HepG2 (cell line): ENCODE data around the gene CDK3. TPM values are rescaled to one million over a fixed set of nuclear protein-coding genes. Genes with fewer than 3 reads are reported as not detected.

Experiments
- ATF7 ChIP-seq, 2 experiments: fragments of 450-650 bp in 1 of 2; sonication (generic) in 1 of 2; formaldehyde crosslinking in 1 of 2; IDR thresholded peaks; 2 replicates each; pipeline versions ENCODE4 v1.4.0 to v1.6.1; 2016 to 2020; ENCODE audit warnings: antibody characterized with exemption in 1 of 2, mild to moderate bottlenecking in 1 of 2, missing genetic modification reagents in 1 of 2
- CBX5 ChIP-seq: sonication (generic); formaldehyde crosslinking; IDR thresholded peaks from 2 replicates; pipeline ENCODE4 v1.4.0; 2020; ENCODE audit warnings: missing genetic modification reagents, borderline replicate concordance
- CHCHD3 ChIP-seq: sonication (generic); formaldehyde crosslinking; IDR thresholded peaks from 2 replicates; pipeline ENCODE4 v1.8.0; 2022; ENCODE audit warnings: mild to moderate bottlenecking, missing genetic modification reagents, moderate library complexity
- EP300 ChIP-seq, 3 experiments: sonication (generic) in 1 of 3; formaldehyde crosslinking in 1 of 3; IDR thresholded peaks; 2 replicates each; pipeline versions ENCODE4 v1.5.1 to v1.6.1; 2011 to 2020; ENCODE audit warnings: low read depth in 2 of 3, low read length in 2 of 3, borderline replicate concordance in 1 of 3, improper control_type of control experiment in 1 of 3, mild to moderate bottlenecking in 1 of 3, missing genetic modification reagents in 1 of 3, moderate library complexity in 1 of 3
- HOXA3 ChIP-seq: sonication (generic); formaldehyde crosslinking; IDR thresholded peaks from 2 replicates; pipeline ENCODE4 v1.5.0; 2020; ENCODE audit warnings: missing genetic modification reagents
- KAT7 ChIP-seq: IDR thresholded peaks from 2 replicates; pipeline ENCODE4 v1.6.1; 2018; ENCODE audit warnings: borderline replicate concordance, missing compliant biosample characterization
- KLF15 ChIP-seq: sonication (generic); formaldehyde crosslinking; IDR thresholded peaks from 2 replicates; pipeline ENCODE4 v1.8.1; 2023; ENCODE audit warnings: borderline replicate concordance, mild to moderate bottlenecking, inconsistent platforms, missing genetic modification reagents, mixed read lengths
- MED1 ChIP-seq: sonication (generic); formaldehyde crosslinking; IDR thresholded peaks from 2 replicates; pipeline ENCODE4 v1.4.0; 2020; ENCODE audit warnings: missing genetic modification reagents
- RCOR2 ChIP-seq: IDR thresholded peaks from 2 replicates; pipeline ENCODE4 v1.6.1; 2016; ENCODE audit warnings: missing biosample characterization, missing genetic modification reagents
- RXRB ChIP-seq: IDR thresholded peaks from 2 replicates; pipeline ENCODE4 v1.6.1; 2016; ENCODE audit warnings: borderline replicate concordance, missing genetic modification reagents, missing compliant biosample characterization
- SIN3B ChIP-seq: fragments of 150-350 bp; IDR thresholded peaks from 2 replicates; pipeline ENCODE4 v1.6.1; 2014; ENCODE audit warnings: low read length
- SOX13 ChIP-seq, 3 experiments: fragments of 450-650 bp in 1 of 3; sonication (generic) in 1 of 3; formaldehyde crosslinking in 1 of 3; IDR thresholded peaks in 2 of 3; conservative IDR thresholded peaks in 1 of 3; 2 replicates each; pipeline versions ENCODE4 v1.5.0 to v1.6.1; 2016 to 2020; ENCODE audit warnings: antibody characterized with exemption in 1 of 3, mild to moderate bottlenecking in 1 of 3, missing compliant biosample characterization in 1 of 3, missing genetic modification reagents in 1 of 3, moderate library complexity in 1 of 3
- TGIF2 ChIP-seq: IDR thresholded peaks from 2 replicates; pipeline ENCODE4 v1.6.1; 2016; ENCODE audit warnings: control low read depth, missing compliant biosample characterization
- TP53 ChIP-seq: sonication (generic); formaldehyde crosslinking; conservative IDR thresholded peaks from 2 replicates; pipeline ENCODE4 v1.4.0; 2020; ENCODE audit warnings: missing genetic modification reagents
- ZNF205 ChIP-seq: IDR thresholded peaks from 2 replicates; pipeline ENCODE4 v1.6.1; 2018; ENCODE audit warnings: missing biosample characterization, missing genetic modification reagents
- ZNF225 ChIP-seq: sonication (generic); formaldehyde crosslinking; IDR thresholded peaks from 2 replicates; pipeline ENCODE4 v1.4.0; 2020; ENCODE audit warnings: mild to moderate bottlenecking, missing genetic modification reagents
- ZNF609 ChIP-seq: sonication (generic); formaldehyde crosslinking; IDR thresholded peaks from 2 replicates; pipeline ENCODE4 v1.4.0; 2020; ENCODE audit warnings: mild to moderate bottlenecking, missing genetic modification reagents, borderline replicate concordance
- ZNF724P ChIP-seq: sonication (generic); formaldehyde crosslinking; IDR thresholded peaks from 2 replicates; pipeline ENCODE4 v1.8.0; 2022; ENCODE audit warnings: missing genetic modification reagents, borderline replicate concordance
- ZNF772 ChIP-seq: sonication (generic); formaldehyde crosslinking; IDR thresholded peaks from 2 replicates; pipeline ENCODE4 v1.5.0; 2020; ENCODE audit warnings: mild to moderate bottlenecking, missing genetic modification reagents
- ZNF782 ChIP-seq: sonication (generic); formaldehyde crosslinking; IDR thresholded peaks from 2 replicates; pipeline ENCODE4 v1.4.0; 2020; ENCODE audit warnings: missing genetic modification reagents, mild to moderate bottlenecking, borderline replicate concordance
- ZSCAN20 ChIP-seq: sonication (generic); formaldehyde crosslinking; IDR thresholded peaks from 2 replicates; pipeline ENCODE4 v1.4.0; 2020; ENCODE audit warnings: missing genetic modification reagents, mild to moderate bottlenecking, borderline replicate concordance
- ZSCAN25 ChIP-seq: sonication (generic); formaldehyde crosslinking; IDR thresholded peaks from 2 replicates; pipeline ENCODE4 v1.8.0; 2022; ENCODE audit warnings: mild to moderate bottlenecking, missing genetic modification reagents
- polyA plus RNA-seq, 8 experiments: library from polyadenylated mRNA; depleted of rRNA in 3 of 8; stranded (reverse) in 7 of 8; unstranded in 1 of 8; fragments of >200 nt; fragmentation: Illumina TruSeq in 4 of 8; extraction: Trizol in 4 of 8; gene quantifications; 2 replicates each; pipeline versions ENCODE4 v1.2.1 to v1.2.3, GENCODE V29; 2011 to 2016; ENCODE audit warnings: low read depth in 4 of 8, missing spikeins in 1 of 8, mixed read lengths in 1 of 8; ENCODE audit not compliant: insufficient read depth in 1 of 8
- total RNA-seq, 5 experiments: library from RNA; depleted of rRNA; stranded (reverse); fragments of >200 nt; fragmentation: Illumina TruSeq; extraction: Trizol; gene quantifications; 2 replicates each; pipeline ENCODE4 v1.2.3, GENCODE V29; 2016; ENCODE audit warnings: low read depth in 1 of 5
- TF ChIP-seq, protein P1 (sequence below): sonication (generic); formaldehyde crosslinking; IDR thresholded peaks from 2 replicates; pipeline ENCODE4 v1.9.0; 2021; ENCODE audit warnings: missing genetic modification reagents, mild to moderate bottlenecking, borderline replicate concordance

Gene CDK3
- total and polyA plus RNA-seq, 2 of the 13 experiments (the other 11 are each of a cell fraction or from before 2014, with no cell fraction given), result 5.8 to 11.4 TPM

DNA sequence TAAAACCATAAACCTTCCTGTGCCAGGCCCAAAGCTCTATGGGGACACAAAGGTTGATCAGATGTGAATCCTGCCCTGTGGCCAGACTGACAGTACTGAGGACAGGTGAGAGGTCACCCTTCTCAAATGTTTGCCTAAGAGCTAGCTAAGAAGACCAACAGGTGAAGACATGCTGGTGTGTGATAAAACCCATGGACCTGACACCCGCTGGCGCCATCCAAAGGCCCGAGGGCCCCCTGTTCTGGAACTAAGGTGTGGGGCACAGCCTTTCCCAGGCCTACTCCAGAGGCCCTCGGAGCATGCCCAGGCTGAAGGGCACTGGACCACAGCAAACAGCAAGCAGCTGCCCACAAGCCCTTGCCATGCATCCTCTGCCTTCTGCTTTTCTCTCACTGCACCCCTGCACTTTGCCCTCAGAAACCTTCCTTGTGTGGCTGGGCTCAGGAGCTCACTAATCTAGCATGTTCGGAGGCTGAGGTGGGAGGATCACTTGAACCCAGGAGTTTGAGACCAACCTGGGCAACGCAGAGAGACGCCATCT lies 5.2 kb upstream of the CDK3 start (continued):
- TF ChIP-seq KLF15 (CRISPR knock-in tag), result no peak
- TF ChIP-seq TP53 (CRISPR knock-in tag), result no peak
- TF ChIP-seq ZNF609 (CRISPR knock-in tag), result peak; percentile 49; the same call in 1 of the 2 replicates
- peak; percentile 55 for TF ChIP-seq RXRB (CRISPR knock-in tag)
- peak; percentile 56; the same call in 1 of the 2 replicates for TF ChIP-seq ZNF724P (CRISPR knock-in tag)
- TF ChIP-seq ZNF772 (CRISPR knock-in tag), result 0 out of 2 replicates have a peak, but pooled peaks have one; percentile 37
- TF ChIP-seq KAT7 (CRISPR knock-in tag), result no peak
- 0 out of 2 replicates have a peak, but pooled peaks have one; percentile 25 for TF ChIP-seq ZNF205 (CRISPR knock-in tag)
- TF ChIP-seq RCOR2 (CRISPR knock-in tag), result peak; percentile 39; the same call in 1 of the 2 replicates
- peak; percentile 31; the same call in 1 of the 2 replicates for TF ChIP-seq HOXA3 (CRISPR knock-in tag)
- no peak for TF ChIP-seq ZNF225 (CRISPR knock-in tag)
- TF ChIP-seq SOX13 (IDR thresholded peaks at IDR 0.05), result no peak
- TF ChIP-seq SOX13 (CRISPR knock-in tag; conservative IDR thresholded peaks at IDR 0.05 in 1 of 2, IDR thresholded peaks at IDR 0.05 in 1 of 2), result 0 out of 4 replicates have a peak, but pooled peaks of 1 of the 2 experiments have one; percentile 34
- TF ChIP-seq ZNF782 (CRISPR knock-in tag), result 0 out of 2 replicates have a peak, but pooled peaks have one; percentile 40
- TF ChIP-seq, protein P1, sequence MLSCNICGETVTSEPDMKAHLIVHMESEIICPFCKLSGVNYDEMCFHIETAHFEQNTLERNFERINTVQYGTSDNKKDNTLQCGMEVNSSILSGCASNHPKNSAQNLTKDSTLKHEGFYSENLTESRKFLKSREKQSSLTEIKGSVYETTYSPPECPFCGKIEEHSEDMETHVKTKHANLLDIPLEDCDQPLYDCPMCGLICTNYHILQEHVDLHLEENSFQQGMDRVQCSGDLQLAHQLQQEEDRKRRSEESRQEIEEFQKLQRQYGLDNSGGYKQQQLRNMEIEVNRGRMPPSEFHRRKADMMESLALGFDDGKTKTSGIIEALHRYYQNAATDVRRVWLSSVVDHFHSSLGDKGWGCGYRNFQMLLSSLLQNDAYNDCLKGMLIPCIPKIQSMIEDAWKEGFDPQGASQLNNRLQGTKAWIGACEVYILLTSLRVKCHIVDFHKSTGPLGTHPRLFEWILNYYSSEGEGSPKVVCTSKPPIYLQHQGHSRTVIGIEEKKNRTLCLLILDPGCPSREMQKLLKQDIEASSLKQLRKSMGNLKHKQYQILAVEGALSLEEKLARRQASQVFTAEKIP (CRISPR knock-in tag), result no peak
- TF ChIP-seq ATF7 (IDR thresholded peaks at IDR 0.05), result no peak
- 0 out of 2 replicates have a peak, but pooled peaks have one; percentile 18 for TF ChIP-seq ATF7 (CRISPR knock-in tag; IDR thresholded peaks at IDR 0.05)
- 0 out of 2 replicates have a peak, but pooled peaks have one; percentile 30 for TF ChIP-seq CHCHD3 (CRISPR knock-in tag)
- peak; percentile 80 for TF ChIP-seq ZSCAN25 (CRISPR knock-in tag)
- no peak for TF ChIP-seq SIN3B
- TF ChIP-seq ZSCAN20 (CRISPR knock-in tag), result no peak
- no peak for TF ChIP-seq TGIF2 (CRISPR knock-in tag)
- peak in 1 of 2 experiments; percentile 16; a peak in 1 of 4 replicates for TF ChIP-seq EP300 (IDR thresholded peaks at IDR 0.05; ENCODE audit: low read depth in 2 of 2, low read length in 2 of 2)
- TF ChIP-seq EP300 (CRISPR knock-in tag; IDR thresholded peaks at IDR 0.05; ENCODE audit: borderline replicate concordance), result no peak
- 0 out of 2 replicates have a peak, but pooled peaks have one; percentile 14 for TF ChIP-seq CBX5 (CRISPR knock-in tag)
- peak; percentile 22; the same call in 1 of the 2 replicates for TF ChIP-seq MED1 (CRISPR knock-in tag)
